Measurements from ENCODE around the gene LIPN. TPM values are rescaled to one million over a fixed set of nuclear protein-coding genes. Genes with fewer than 3 reads are reported as not detected.

LIPN gene
- total and polyA plus RNA-seq, 12 donors = 0.06 to 0.53 (median 0.46) TPM; not detected in 9

DNA sequence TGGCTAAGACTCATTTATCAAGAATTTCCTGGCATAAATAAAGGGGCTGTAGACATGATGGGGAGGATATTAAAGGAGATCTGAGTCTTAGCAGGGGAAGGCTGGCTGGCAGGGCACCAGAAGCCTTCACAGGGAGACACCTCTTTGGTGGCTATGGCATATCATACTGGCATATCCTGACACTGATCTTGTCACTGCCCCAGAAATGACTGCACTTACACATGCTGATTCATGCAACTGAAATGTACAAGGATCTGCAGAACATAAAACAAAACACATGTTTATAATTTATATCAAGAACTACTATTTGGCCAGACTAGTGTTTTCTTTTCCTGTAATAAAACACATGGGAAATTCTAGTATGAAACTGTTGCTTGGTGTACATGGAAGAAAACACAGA, 5.5 kb upstream of the LIPN start:
- ATAC-seq = no peak
- H3K9me3 ChIP-seq = peaks cover 0 to 12% (median 1%) of the 10 kb centered on the region in 11 donors
- H3K4me3 ChIP-seq = no peak overlapping the region
- TF ChIP-seq, protein P1, sequence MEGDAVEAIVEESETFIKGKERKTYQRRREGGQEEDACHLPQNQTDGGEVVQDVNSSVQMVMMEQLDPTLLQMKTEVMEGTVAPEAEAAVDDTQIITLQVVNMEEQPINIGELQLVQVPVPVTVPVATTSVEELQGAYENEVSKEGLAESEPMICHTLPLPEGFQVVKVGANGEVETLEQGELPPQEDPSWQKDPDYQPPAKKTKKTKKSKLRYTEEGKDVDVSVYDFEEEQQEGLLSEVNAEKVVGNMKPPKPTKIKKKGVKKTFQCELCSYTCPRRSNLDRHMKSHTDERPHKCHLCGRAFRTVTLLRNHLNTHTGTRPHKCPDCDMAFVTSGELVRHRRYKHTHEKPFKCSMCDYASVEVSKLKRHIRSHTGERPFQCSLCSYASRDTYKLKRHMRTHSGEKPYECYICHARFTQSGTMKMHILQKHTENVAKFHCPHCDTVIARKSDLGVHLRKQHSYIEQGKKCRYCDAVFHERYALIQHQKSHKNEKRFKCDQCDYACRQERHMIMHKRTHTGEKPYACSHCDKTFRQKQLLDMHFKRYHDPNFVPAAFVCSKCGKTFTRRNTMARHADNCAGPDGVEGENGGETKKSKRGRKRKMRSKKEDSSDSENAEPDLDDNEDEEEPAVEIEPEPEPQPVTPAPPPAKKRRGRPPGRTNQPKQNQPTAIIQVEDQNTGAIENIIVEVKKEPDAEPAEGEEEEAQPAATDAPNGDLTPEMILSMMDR (IDR thresholded peaks at IDR 0.05) = no peak
- DNase-seq = no peak
- intact Hi-C loops (cut with DNase I) = no loop called here
- H3K4me1 ChIP-seq = no peaks in the 10 kb centered on the region
- H3K27me3 ChIP-seq = peaks cover 0 to 6% (median 0%) of the 10 kb centered on the region in 7 donors
- H3K27ac ChIP-seq = no peak overlapping the region
- no peaks in the 10 kb centered on the region for H3K36me3 ChIP-seq

DNA sequence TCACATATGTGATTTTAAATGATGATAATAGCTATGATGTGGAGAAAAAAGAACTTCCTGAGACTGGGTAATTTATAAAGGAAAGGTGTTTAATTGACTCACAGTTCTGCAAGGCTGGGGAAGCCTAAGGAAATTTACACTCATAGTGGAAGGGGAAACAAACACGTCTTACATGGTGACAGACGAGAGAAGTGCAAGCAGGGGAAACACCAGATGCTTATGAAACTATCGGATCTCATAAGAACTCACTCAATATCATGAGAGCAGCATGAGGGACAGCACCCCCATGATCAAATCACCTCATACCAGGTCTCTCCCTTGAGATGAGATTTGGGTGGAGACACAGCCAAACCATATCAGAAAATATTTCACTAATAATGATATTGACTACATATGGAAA, 4.1 kb upstream of the LIPN start:
- WGBS, 2 donors = 54 to 61% methylated on average over 3 of the region's 3 CpGs
- H3K4me3 ChIP-seq = no peak overlapping the region
- DNase-seq (no peak), ATAC-seq (no peak)
- intact Hi-C loops (cut with DNase I) = no loop called here
- TF ChIP-seq, protein P1 (IDR thresholded peaks at IDR 0.05) = no peak
- no peak overlapping the region for H3K27ac ChIP-seq
- no peaks in the 10 kb centered on the region for H3K9me3 ChIP-seq
- peaks cover 0 to 6% (median 0%) of the 10 kb centered on the region in 7 donors for H3K27me3 ChIP-seq
- H3K4me1 ChIP-seq = no peaks in the 10 kb centered on the region
- no peaks in the 10 kb centered on the region for H3K36me3 ChIP-seq

DNA sequence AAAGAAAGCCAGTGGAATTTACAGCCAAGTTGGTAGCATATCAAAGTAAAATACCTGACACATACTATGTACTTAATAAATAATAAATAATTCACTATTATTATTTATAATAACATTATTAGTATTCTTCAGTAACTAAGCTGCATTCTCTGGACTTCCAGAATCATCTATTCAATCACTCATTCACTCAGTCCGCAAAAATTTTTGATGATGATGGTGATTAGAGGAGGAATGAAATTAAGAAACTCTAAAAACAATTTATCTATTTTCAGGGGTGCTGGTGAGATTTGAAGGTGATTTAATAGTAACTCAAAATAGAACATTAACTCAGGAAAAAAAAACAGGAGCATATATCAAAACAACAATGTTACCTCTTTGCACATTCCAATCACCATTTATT, 3.2 kb upstream of the LIPN start:
- Histone ChIP-seq H3K36me3 (no peaks in the 10 kb centered on the region), H3K27me3 (peaks cover 0 to 6% (median 0%) of the 10 kb centered on the region in 7 donors), H3K4me1 (no peaks in the 10 kb centered on the region), H3K9me3 (no peaks in the 10 kb centered on the region), H3K4me3 (no peak overlapping the region), H3K27ac (no peak overlapping the region)
- WGBS, 2 donors = 0% methylated on average over 1 of the region's 1 CpG
- no peak for DNase-seq
- ATAC-seq = no peak
- TF ChIP-seq, protein P1 (IDR thresholded peaks at IDR 0.05) = no peak
- intact Hi-C loops (cut with DNase I) = no loop called here

DNA sequence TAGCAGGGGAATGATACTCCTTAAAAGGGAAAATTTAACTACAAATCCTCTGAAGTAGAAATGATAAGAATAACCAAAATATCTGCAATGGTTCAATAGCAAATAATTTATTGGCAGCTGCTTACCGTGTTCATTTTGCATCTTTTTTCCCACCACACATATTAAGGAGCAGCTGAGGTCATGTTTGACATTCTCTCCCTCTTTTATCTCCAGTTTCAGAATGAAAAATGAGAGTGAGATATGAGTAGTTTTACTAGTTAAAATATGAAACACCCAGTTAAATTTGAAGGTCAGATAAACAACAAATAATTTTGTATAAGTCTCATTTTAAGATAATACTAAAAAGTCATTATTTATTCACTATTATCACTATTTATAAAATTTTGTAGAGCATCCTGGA, 3.1 kb downstream of the LIPN start:
- Histone ChIP-seq H3K9me3 (no peaks in the 10 kb centered on the region), H3K36me3 (no peaks in the 10 kb centered on the region), H3K4me3 (no peak overlapping the region), H3K27ac (no peak overlapping the region), H3K27me3 (no peaks in the 10 kb centered on the region), H3K4me1 (peaks cover 0 to 9% (median 0%) of the 10 kb centered on the region in 9 donors)
- ATAC-seq = no peak
- intact Hi-C loops (cut with DNase I) = no loop called here
- DNase-seq = no peak
- TF ChIP-seq, protein P1 (IDR thresholded peaks at IDR 0.05) = no peak
- WGBS, 2 donors = 70 to 75% methylated on average over 1 of the region's 1 CpG
